A204.1 (cell line): ENCODE data around the gene ID1.

Experiments used
- FAIRE-seq: peaks from 2 replicates; lab custom pipeline; 2012; peaks lifted over from hg19 to GRCh38; lab: Jason Lieb, UNC

Gene ID1, protein sequence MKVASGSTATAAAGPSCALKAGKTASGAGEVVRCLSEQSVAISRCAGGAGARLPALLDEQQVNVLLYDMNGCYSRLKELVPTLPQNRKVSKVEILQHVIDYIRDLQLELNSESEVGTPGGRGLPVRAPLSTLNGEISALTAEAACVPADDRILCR

DNA sequence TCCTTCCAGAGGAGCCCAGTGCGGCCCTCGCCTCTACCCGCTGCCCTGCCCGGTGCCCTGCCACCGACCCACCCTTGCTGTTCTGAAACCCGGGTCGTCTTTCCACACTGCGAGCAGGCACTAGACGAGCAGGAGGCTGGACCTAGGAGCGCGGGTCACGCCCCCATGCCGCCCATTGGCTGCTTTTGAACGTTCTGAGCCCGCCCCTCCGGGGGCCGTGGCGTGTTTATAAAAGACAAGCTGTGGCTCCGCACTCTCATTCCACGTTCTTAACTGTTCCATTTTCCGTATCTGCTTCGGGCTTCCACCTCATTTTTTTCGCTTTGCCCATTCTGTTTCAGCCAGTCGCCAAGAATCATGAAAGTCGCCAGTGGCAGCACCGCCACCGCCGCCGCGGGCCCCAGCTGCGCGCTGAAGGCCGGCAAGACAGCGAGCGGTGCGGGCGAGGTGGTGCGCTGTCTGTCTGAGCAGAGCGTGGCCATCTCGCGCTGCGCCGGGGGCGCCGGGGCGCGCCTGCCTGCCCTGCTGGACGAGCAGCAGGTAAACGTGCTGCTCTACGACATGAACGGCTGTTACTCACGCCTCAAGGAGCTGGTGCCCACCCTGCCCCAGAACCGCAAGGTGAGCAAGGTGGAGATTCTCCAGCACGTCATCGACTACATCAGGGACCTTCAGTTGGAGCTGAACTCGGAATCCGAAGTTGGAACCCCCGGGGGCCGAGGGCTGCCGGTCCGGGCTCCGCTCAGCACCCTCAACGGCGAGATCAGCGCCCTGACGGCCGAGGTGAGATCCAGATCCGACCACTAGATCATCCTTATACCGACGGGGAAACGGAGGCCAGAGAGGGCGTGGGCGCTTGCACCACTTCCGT is at the start of gene ID1:
Gene ID1, plus strand, starts transcription at position 259 of the 871 bp plus-strand sequence. Its CDS starts 99 bp downstream, at position 358.
- FAIRE-seq, result peak; percentile 92

DNA sequence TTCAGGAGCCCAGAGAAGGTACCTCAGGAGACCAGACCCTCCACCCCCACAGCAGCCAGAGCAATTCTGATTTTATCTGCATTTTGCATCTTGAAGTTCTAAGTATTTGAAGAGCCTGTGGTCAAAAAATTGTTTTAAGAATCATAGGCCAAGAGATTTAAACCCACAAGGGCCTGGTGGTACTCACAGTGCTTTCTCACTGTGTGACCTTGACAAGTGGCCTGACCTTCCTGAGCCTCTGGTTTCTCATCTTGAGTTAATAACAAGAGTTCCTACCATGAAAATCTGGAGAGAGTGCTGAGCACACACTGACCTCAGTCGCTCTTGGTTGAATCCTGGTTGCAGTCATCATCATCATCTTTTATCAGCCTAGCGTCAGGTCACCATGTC is 45.4 kb upstream of the ID1 start:
- no peak for FAIRE-seq

DNA sequence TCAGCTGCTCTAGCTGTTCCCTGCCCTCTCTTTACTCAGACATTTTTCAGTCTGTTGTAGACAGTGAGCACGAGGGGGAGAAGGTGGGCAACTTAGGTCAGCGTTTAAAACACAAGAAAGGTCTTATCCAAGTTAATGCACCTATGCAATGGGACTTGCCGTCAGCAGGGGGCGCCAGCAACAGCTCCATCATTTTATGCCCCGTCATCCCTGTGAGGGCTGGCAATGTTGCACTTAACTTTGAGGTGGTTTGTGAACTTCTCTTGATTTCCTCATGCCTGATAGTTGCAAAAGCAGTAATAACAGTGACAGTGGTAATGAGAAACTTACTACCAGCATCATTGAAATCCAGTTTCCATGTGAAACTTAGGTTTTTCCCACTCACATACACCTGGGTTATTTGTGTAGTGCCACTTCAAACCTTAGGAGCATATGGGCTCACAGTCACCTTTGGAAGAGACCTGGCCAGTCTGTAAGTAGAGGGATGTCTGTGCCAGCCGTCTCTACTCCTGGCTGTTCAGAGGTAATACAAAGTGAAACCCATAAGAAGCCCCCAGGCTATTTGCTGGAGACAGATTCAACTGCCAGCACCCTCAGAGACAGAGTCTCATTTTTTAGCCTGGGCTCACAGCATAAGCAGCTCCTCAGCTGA is 44.9 kb upstream of the ID1 start:
- no peak for FAIRE-seq

DNA sequence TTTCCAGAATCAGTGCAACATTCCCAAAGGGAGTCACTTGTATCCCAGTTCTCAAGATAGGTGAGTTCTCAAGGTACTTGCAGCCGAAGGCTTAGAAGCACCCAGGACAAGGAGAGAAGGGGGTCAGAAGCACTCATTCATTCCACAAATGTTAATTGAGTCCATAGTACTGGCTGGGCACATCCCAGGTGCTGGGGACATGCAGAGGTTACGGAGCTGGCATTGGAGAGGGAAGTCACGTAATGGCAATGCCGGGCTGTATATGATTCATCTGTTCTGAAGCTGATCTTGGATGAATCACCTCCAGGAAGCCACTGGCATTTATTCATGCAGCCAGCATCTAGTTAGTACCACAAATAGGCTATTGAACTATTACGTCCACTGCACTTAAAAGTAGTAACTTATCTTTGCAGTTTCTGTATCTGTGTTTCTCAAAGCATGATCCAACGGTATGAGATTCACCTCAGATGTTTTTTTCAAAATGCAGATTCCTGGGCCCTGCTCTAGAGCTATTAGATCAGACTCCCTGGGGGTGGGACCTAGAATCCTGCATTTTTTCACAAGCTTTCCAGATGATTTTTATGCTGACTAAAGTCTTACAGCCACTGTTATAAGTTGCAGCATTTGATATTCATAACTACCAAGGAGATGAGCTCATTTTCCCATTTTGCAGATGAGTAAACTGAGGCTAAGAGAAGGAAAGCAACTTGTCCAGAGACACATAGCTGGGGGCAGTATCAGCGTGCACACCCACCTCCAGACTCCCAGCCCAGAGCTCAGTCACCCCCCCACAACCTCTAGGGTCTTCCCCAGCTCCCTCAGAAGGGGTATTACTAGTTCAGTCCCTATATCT is 44.1 kb upstream of the ID1 start:
- no peak for FAIRE-seq

DNA sequence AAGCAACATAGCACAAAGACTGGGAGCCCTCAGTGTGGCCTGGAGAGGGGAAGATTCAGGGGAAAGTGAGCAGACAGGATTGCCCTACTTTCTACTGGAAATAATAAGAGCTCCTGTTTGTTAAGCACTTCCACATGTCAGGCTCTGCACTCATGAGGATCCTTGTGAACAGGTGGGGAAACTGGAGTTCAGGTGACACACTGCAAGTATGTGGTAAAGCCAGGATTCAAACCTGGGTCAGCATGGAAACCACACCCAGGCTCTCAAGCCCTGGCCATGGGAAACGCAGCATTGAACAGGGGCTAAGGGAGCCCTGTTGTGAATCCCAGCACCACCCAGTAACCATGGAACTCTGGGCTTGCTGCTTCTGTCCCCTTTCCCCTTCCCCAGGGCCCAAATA is 42.8 kb upstream of the ID1 start:
- no peak for FAIRE-seq

DNA sequence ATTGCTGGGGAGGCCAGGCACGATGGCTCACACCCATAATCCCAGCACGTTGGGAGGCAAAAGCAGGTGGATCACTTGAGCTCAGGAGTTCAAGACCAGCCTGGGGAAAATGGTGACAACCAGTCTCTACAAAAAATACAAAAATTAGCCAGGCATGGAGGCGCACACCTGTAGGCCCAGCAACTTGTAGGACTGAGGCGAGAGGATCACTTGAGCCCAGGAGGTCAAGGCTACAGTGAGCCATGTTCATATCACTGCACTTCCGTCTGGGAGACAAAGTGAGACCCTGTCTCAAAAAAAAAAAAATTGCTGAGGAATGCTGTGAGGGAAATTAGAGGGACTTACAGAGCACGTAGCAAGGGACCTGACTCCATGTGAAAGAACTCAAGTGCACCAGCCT is 40.8 kb upstream of the ID1 start:
- no peak for FAIRE-seq

DNA sequence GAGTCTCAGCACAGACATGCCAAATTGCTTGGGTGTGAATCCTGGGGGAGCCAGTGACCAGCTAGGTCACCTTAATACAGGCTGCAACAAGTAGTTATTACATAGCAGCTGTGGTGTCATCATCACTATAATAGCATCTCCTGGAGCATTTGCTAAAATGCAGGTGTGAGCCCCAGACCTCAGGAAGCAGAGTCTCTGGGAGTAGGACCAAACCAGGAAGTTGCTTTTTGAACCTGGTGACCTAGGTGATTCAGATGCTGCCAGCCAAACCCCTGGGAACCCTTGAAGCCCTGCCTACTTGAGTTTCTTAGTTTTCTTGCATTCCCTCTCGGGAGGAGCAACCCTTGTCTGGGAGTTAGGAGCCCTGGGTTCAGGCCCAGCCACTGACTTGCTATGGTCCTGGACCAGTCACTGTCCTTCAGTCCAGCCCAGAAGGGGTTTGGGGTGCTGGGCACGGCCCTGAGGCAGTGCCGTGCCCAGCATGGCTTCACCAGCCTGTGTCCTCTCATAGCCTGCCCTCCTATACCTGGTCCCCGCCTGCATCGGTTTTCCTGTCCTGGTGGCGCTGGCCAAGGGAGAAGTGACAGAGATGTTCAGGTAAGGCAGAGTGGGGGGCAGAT is 39.3 kb upstream of the ID1 start:
- FAIRE-seq, result no peak

DNA sequence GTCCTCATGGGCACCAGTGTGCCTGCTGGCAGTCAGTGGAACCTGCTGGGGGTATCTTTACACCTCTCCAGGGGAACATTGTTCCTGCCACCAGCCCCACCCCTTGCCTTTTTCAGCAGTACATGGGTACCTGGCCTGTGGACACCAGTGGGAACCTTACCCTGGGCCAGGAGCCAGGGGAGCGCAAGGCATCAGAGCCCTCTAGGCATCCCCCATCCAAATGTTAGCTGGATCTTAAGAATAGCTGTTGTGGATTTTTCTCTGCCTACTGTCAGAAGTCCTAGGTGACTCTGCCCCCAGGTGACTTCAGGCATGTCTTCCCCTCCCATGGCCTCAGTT is 38.8 kb upstream of the ID1 start:
- no peak for FAIRE-seq

DNA sequence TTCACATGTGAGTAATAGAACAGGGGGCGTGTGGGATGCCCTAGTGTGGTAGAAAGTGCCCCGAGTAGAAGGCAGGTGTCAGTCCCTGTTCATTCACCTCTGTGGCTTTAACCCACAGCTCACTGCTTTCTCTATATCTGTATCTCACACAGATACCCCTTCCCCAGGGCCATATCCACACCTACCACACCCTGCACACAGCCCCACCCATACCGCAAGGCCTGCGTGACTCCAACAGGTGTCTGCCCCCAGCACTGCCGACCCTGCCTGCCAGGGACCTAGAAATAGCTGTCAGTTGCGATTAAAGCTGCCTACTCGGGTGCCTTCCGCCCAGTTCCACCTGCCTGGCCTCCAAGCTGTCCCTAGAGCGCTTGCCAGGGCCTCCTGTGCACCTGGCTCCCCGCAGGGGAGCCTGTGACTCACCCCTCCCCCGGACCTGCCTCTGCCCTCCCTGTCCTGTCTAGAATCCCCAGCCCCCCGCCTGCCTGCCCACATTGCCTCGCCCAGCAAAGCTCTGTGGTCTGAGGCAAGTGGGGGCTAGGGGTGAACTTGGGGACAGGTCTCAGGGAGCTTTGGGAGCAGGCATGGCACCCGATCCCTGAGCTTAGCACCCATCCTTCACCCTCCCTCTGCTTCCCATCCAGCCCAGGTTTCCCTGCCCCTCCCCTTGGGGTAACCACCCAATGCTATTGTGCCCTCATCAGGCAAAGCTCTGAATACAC is 38.3 kb upstream of the ID1 start:
- no peak for FAIRE-seq

DNA sequence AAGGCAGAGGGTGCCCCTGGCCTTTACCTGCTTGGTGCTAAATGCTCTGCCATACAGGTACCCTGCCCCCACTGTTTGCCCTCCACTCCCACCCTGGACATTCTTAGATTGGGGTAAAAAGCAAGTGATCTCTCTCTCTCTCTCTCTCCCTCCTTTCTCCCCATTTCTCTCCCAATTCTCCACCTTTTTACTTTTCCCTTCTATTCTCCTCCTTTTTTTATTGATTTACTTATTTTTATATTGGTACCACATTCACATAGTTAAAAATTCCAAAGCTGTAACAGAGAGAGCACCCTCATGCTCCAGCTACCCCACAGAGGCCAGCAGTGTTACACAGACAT is 37.7 kb upstream of the ID1 start:
- FAIRE-seq, result no peak

DNA sequence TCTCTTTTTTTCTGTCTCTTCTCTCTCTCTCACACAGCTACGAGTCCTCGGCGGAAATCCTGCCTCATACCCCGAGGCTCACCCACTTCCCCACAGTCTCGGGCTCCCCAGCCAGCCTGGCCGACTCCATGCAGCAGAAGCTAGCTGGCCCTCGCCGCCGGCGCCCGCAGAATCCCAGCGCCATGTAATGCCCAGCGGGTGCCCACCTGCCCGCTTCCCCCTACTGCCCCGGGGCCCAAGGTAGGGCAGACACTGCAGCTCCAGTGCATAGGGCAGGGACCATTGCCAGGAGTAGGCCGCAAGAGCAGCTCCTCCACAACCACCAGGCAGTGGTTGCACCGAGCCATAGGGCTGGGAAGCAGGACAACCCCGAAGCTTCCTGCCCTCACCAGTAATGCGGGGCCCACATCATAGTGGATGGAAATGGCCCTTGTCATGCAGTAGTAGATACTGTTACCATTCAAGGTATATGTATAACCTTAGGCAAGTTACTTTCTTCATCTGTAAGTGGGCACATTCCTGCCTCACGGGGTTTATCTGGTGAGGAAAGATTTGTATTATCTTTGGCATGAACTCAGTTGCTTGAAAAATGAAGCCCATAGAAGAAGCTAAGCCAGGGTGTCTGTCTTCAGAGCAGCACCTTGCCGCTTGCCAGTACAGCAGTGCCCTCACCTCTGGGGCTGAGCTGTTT is 36.9 kb upstream of the ID1 start:
- FAIRE-seq, result no peak

DNA sequence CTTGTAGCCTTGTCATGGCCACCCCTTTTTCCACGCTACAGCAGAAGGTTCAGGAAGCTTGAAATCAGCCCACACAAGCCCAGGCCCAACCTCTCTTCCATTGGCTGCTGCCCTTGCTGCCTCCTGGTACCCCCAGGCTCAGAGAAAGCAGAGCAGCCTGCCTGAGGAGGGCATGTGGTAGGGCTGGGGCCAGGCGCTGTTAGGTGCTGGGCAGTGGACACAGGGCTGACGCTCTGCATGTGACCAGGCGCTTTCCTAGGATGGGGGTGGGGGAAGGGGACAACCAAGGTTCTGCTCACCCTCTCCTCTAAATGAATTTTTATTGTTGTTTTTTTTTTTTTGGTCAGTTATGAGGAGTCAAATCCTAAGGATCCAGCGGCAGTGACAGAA is 36.3 kb upstream of the ID1 start:
- FAIRE-seq, result no peak

DNA sequence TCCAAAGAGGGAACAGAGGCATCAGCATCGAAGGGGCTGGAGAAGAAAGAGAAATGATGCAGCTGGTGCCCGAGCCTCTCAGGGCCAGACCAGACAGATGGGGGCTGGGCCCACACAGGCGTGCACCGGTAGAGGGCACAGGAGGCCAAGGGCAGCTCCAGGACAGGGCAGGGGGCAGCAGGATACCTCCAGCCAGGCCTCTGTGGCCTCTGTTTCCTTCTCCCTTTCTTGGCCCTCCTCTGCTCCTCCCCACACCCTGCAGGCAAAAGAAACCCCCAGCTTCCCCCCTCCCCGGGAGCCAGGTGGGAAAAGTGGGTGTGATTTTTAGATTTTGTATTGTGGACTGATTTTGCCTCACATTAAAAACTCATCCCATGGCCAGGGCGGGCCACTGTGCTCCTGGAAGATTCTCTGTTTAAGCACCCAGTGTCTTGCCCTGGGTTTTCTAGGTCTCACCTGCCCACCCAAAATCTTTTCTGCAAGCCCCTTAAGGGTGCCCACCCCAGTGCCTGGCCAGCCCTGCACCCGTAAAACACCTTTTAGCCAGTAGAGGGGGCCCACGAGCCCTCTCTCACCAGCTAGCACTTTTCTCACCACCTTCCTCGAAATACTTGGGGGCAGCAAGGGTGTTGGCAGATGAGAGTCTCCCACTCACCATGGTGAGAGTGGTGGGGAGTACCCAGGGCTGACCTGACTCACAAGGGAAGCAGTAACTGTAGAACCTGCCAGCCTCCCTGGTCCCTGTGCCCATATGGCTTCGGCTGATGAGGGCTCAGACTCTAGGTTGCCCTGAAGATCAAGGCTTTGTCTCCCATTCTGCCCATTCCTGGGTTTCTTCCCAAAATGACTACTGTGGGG is 35.7 kb upstream of the ID1 start:
- FAIRE-seq, result no peak

DNA sequence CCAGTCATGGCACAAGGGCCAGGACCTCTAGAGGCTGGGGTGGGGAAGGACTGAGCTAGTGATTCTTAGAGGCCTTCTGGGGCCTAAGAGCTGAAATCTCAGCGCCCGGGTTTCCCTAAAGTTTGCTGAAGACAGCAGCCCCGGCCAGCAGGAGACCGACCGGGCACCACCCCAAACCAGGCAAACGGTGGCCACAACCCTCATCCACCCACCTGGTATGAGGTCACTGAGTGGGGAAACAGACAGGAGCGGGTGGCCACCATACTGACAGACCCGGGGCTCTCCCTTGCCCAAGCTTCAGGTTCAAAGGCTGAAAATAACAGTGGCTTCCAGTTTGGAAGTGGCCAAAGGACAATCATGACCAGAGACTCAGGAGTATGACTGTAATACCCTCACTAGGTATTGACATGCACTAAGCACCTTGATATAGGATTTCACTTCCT is 35.0 kb upstream of the ID1 start:
- no peak for FAIRE-seq

DNA sequence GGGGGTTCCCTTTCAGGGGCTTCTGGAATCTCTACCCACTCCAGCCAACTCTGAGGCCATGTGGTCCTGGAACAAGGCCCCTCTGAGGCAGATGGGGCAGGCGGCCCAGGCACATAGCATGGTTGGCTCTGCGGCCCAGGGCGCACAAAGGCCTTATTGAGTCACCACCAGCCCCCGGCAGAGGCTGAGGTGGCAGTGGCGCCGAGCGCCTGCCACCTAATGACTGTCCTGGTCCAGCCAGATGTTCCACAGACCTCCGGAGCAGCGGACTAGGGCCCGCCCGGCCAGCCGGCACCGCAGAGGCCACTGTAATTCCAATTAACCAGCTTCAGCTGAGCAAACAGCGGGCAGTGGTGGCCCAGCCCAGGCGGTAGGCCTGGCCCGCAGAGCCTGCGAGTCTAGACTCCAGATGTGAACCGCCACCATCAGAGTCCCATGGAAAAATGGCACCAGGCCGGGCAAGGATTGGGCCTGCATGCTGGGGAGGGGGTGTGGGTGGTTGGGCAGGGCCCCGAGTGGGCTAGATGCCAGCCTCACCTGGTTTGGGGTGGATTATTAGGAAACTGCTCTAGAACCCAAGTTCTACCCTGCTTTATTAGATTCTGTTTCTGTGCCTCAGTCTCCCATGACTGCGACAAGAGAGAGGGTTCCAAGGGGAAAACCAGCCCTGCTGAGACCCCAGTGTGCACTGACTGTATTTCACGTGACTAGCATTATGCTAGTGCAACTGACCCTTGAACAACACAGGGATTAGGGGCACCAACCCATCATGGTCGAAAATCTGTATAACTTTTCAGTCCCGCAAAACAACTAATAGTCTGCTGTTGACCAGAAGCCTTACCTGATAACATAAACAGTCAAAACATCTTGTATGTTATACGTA is 34.1 kb upstream of the ID1 start:
- no peak for FAIRE-seq

DNA sequence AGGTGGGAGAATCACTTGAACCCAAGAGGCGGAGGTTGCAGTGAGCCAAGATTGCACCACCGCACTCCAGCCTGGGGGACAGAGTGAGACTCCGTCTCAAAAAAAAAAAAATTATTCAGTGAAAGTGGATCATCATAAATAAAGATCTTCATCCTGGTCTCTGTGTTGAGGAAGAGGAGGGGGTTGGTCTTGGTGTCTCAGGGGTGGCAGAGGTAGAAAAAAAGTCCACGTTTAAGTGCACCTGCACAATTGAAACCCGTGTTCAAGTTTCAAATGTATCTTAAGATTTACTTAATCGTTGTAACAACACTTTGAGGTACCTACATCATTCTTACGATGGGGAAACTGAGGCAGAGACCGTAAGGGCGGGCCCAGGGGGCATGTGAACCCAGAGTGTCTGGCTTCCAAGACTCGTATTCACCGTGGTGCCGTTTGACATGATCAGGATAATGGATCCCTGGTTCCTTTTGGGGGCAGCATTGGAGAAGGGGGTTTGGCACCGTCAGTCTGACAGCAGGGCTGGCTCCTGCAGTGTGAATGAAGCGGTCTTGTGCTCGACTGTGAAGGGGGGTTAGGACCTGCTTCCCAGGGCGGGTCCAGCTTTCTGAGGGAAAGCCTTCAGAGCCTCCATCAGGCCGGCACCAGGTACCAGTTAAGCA is 32.9 kb upstream of the ID1 start:
- no peak for FAIRE-seq

DNA sequence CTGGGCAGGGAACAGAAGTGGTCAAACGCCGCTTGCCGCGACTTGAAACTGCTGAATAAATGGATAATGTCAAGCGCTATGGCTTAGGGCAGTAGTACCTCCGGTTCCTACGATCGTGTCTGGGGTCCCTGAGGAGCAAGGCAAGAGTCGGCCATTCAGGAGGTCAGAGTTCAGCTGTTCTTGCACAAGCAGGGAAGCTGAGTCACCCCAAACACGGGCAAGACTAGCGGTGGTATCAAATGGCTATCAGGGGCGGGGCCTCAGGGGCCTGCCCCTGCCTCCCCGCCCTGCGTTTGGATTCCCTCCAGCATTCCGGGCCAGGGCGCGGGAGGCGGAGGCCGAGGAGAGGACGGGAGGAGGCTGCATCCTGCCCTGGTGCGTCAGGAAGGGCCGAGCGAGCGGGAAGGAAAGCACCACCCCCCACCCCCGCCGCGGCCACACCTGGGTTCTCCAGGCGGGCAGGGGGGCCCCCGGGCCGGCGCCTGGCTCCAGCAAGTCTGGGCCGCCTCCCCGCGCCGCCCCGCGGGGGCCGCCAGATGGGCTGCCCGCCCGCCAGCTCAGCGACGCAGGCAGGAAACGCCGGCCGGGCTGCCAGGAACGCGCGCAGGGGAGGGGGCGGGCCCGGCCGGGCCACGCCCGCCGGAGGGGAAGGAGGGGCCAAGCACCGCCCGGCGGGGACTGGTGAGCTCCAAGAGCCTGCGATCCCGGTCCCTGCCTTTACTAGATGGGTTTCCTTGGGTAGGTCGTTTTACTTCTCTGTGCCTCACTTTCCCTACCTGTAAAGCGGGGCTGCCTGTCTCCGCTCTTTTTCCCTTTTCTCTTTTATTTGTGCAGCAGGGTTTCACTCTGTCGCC is 32.2 kb upstream of the ID1 start:
- FAIRE-seq, result peak; percentile 32
